NT2/D1 (cell line): ENCODE results near the gene KRT9.

Source experiments
- DNase-seq: peaks from one replicate; pipeline ENCODE4 v3.0.0-alpha.2; 2011; ENCODE audit warnings: low read depth, low spot score
- H3K27me3 ChIP-seq: 2 replicates; pipeline ENCODE4 v1.6.0; 2011; ENCODE audit warnings: mild to moderate bottlenecking; ENCODE audit not compliant: insufficient read length, insufficient read depth
- H3K36me3 ChIP-seq: 2 replicates; pipeline ENCODE4 v1.6.1; 2011; ENCODE audit warnings: mild to moderate bottlenecking, low read length, mixed read lengths; ENCODE audit not compliant: insufficient read depth, insufficient read length
- H3K4me1 ChIP-seq: 2 replicates; pipeline ENCODE4 v1.5.1; 2011; ENCODE audit not compliant: insufficient read depth, insufficient read length
- H3K4me3 ChIP-seq: 2 replicates; pipeline ENCODE4 v1.5.1; 2011; ENCODE audit warnings: low read depth; ENCODE audit not compliant: insufficient read length
- H3K9ac ChIP-seq: 2 replicates; pipeline ENCODE4 v1.6.0; 2011; ENCODE audit warnings: low read depth; ENCODE audit not compliant: insufficient read length
- H3K9me3 ChIP-seq: 2 replicates; pipeline ENCODE4 v1.5.1; 2011; ENCODE audit warnings: mild to moderate bottlenecking, low read length; ENCODE audit not compliant: insufficient read depth
- SUZ12 ChIP-seq: IDR thresholded peaks from 2 replicates; pipeline ENCODE4 v1.6.1; 2011; ENCODE audit not compliant: insufficient read length, insufficient read depth; ENCODE audit errors: extremely low read depth
- YY1 ChIP-seq: IDR thresholded peaks from 2 replicates; pipeline ENCODE4 v1.6.1; 2011; ENCODE audit not compliant: insufficient read length, insufficient read depth
- ZNF274 ChIP-seq: IDR thresholded peaks from 2 replicates; pipeline ENCODE4 v1.6.1; 2011; ENCODE audit warnings: mild to moderate bottlenecking, low read depth, low read length

The KRT9 gene

DNA sequence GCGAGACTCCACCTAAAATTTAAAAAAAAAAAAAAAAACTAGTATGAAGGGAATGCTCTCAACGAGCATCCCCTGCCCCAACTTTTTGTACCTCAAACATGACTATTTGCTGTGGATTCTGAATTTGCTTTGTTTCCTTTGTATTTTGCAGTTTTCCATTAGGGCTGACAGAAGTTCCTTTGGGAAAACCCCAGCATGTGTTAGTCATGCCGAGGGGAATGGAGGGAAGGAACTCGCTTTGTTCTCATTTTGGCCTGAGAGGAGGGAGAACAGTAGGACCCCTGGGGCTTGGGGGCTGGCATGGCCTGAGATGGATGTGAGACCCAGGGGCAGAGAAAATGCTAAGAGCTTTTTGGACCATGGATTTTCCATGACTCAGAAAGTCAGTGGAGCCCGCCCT is 20.5 kb downstream of the KRT9 start:
- Histone ChIP-seq H3K9ac (no peak overlapping the region), H3K27me3 (no peaks in the 10 kb centered on the region), H3K9me3 (no peaks in the 10 kb centered on the region), H3K4me3 (no peak overlapping the region), H3K36me3 (no peaks in the 10 kb centered on the region), H3K4me1 (peaks cover 9% of the 10 kb centered on the region)
- TF ChIP-seq ZNF274 = no peak
- DNase-seq = no peak

- H3K4me3 ChIP-seq = no peak overlapping the region
- H3K36me3 ChIP-seq = no peaks in the 10 kb centered on the region
- H3K9me3 ChIP-seq = no peaks in the 10 kb centered on the region
- no peaks in the 10 kb centered on the region for H3K27me3 ChIP-seq
- TF ChIP-seq ZNF274 (no peak), SUZ12 (no peak), YY1 (no peak)
- no peak overlapping the region for H3K9ac ChIP-seq
- no peak for DNase-seq
- peaks cover 11% of the 10 kb centered on the region for H3K4me1 ChIP-seq
Measured at GRCh38 chr17:41549596-41550039, 22.2 kb downstream of the KRT9 start.

- Histone ChIP-seq H3K27me3 (no peaks in the 10 kb centered on the region), H3K36me3 (no peaks in the 10 kb centered on the region), H3K9me3 (no peaks in the 10 kb centered on the region), H3K4me1 (peaks cover 16% of the 10 kb centered on the region), H3K9ac (peak overlapping the region; percentile 66), H3K4me3 (no peak overlapping the region)
- DNase-seq = peak; percentile 68
- TF ChIP-seq YY1 = no peak
- TF ChIP-seq SUZ12 = no peak
- no peak for TF ChIP-seq ZNF274
Measured at GRCh38 chr17:41548844-41549595, 22.8 kb downstream of the KRT9 start.

DNA sequence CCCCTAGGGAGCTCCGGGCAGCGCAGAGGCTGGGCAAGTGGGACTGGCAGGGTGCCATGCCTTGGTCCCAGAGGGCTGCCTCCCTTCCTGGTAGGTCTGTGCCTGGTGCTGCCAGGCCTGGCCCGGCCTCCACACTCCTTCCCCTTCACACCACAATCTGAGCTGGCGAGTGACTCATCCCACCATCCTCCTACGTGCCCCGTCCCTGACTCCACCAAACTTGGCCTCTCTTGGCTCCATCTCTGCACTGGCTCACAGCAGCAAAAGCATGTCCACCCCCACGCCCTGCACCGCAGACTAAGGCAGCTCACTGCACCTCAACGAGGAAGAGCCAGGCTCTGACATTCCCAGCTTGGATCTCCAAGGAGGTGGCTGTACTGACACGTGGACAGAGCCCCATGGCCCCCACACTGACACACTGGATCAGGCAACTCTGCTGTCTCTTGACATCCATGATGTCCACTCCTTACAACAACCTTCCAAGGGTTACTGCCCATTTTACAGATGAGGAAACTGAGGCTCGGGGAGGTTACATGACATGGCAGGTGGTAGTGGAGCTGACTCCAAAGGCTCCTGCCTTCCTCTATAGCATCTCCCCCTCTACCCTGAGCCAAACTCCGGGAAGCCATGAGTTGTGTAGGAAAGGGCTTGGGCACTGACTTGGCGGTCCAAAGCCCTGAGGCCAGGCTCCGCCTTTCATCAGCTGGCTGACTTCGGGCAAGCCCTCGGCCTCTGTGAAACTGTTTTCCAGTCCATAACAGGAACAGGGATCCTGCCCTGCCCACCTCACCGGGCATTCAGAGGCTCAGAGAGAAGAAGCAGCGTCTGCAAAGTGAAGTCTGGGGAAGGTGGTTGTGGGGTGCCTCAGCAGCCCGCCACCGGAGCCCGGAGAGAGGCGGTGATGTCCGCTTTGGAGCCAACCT is 23.7 kb downstream of the KRT9 start:
- no peaks in the 10 kb centered on the region for H3K9me3 ChIP-seq
- no peak for DNase-seq
- no peaks in the 10 kb centered on the region for H3K27me3 ChIP-seq
- H3K9ac ChIP-seq = peak overlapping the region; percentile 37
- H3K36me3 ChIP-seq = no peaks in the 10 kb centered on the region
- H3K4me3 ChIP-seq = no peak overlapping the region
- peaks cover 16% of the 10 kb centered on the region for H3K4me1 ChIP-seq
- TF ChIP-seq YY1 (no peak), ZNF274 (no peak), SUZ12 (no peak)

- no peaks in the 10 kb centered on the region for H3K9me3 ChIP-seq
- TF ChIP-seq SUZ12 = no peak
- no peak for TF ChIP-seq ZNF274
- no peak for TF ChIP-seq YY1
- peaks cover 16% of the 10 kb centered on the region for H3K4me1 ChIP-seq
- H3K36me3 ChIP-seq = no peaks in the 10 kb centered on the region
- H3K9ac ChIP-seq = no peak overlapping the region
- DNase-seq = no peak
- H3K4me3 ChIP-seq = no peak overlapping the region
- H3K27me3 ChIP-seq = no peaks in the 10 kb centered on the region
Measured at GRCh38 chr17:41547378-41547841, 24.4 kb downstream of the KRT9 start.

DNA sequence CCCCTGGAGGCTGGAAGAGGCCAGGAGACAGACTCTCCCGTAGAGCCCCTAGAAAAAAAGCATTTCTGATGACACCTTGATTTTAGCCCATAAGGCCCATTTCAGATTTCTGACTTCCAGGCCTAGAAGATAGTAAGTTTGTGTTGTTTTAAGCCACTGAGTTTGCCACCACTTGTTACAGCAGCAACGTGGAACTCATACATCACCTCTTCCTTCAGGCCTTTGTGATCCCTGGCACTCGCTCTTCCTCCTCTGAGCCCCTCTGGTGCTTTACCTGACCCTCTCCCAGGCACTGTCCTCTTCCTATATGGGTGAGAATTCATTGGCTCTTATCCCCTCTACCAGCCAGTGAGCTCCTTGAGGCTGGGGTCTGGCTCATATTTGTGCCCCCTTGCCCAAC is 25.0 kb downstream of the KRT9 start:
- Histone ChIP-seq H3K9me3 (no peaks in the 10 kb centered on the region), H3K27me3 (no peaks in the 10 kb centered on the region), H3K4me3 (no peak overlapping the region), H3K9ac (no peak overlapping the region), H3K4me1 (peaks cover 16% of the 10 kb centered on the region), H3K36me3 (no peaks in the 10 kb centered on the region)
- TF ChIP-seq SUZ12 = no peak
- no peak for DNase-seq

GRCh38 chr17:41545829-41546410 is 25.9 kb downstream of the KRT9 start:
- no peak overlapping the region for H3K9ac ChIP-seq
- H3K27me3 ChIP-seq = no peaks in the 10 kb centered on the region
- H3K9me3 ChIP-seq = no peaks in the 10 kb centered on the region
- TF ChIP-seq YY1 (no peak), ZNF274 (no peak), SUZ12 (no peak)
- DNase-seq = no peak
- H3K4me3 ChIP-seq = no peak overlapping the region
- H3K4me1 ChIP-seq = peaks cover 16% of the 10 kb centered on the region
- H3K36me3 ChIP-seq = no peaks in the 10 kb centered on the region
